WI38 (cell line): ENCODE measurements around the gene CCDC30.

Source experiments
- H3K4me3 ChIP-seq: 2 replicates; pipeline ENCODE4 v1.5.1; 2011; ENCODE audit warnings: low read depth, mild to moderate bottlenecking, control low read depth, low read length
- CTCF ChIP-seq: IDR thresholded peaks from 2 replicates; pipeline ENCODE4 v1.5.1; 2012; ENCODE audit warnings: low read depth, mild to moderate bottlenecking, control low read depth, low read length

Gene CCDC30

GRCh38 chr1:42462828-42463763 lies at the start of gene CCDC30:
TSS of gene CCDC30 (plus strand) at chr1:42463286. CDS start at chr1:42480552, 17,266 bp downstream.
- no peak for TF ChIP-seq CTCF
- H3K4me3 ChIP-seq = peak within 1 kb of the TSS; percentile 64

DNA sequence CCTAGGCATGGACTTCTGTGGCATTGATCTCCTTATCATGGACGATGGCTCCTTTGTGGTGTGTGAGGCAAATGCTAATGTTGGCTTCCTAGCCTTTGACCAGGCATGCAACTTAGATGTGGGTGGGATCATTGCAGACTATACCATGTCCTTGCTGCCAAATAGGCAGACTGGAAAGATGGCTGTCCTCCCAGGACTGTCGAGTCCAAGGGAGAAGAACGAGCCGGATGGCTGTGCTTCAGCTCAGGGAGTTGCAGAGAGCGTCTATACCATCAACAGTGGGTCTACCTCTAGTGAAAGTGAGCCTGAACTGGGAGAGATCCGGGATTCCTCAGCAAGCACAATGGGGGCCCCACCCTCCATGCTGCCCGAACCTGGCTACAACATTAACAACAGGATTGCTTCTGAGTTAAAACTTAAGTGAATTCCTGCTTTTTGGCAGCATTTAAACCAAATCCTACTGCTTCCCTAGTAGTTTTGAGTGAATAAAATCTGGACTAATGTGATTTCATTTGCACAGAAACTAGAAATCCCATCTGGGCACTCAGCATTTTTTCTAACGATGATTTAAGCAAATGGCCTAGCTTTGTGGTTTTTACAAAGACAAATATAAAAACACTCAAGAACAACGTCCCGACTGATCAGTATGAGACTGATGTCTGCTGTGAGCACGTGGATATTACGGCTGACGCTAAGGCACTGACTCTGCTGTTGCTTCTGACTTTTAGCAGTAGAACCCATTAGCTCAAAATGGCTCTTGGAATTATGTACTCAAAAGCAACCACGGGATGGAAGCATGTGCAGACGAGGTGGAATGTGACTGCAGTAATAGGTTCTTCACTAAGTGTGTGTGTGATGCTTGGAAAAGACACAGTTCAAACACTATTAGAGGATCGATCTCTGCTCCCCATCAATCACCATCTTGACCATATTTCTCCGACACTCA lies 48.3 kb upstream of the CCDC30 start:
- no peak for TF ChIP-seq CTCF
- H3K4me3 ChIP-seq = no peak overlapping the region

DNA sequence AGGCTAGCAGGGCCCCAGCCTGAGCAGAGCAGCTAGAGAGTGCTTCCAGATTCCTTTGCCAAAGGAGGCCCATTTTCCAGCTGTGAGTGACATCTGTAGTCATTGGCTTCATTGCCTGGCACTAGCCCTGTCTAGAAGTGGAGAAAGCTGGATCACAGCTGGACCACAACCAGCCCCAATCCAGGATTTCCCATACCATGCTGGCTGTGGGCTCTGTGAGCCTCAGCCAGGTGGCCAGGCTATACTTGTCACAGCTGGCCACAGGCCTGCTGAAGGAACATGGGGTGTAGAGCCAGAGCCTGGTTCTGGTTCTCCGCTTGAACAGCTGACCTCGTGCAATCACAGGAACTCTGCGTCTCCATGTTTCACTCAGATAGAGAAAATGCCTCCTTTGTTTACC lies 45.9 kb upstream of the CCDC30 start:
- no peak for TF ChIP-seq CTCF
- no peak overlapping the region for H3K4me3 ChIP-seq

DNA sequence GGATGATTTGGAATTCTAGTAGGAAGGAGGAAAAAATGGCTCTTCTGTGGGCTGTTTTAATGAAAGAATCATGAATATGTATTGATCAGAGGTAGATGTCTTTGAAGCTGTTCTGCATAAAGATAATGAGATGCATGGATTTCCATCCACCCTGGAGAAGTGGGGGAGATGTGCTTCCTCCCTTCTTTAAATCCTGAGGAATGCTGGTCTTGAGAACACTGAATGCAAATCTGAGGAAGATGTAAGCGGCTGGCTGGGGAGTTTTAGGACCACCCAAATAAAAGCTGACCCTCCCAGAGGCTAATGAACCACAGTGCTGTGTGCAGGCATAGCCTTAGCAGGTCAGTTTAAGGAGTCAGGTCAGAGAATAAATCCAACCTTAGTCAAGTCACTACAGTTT lies 44.6 kb upstream of the CCDC30 start:
- TF ChIP-seq CTCF = no peak
- H3K4me3 ChIP-seq = no peak overlapping the region

- TF ChIP-seq CTCF = no peak
These were observed 43.8 kb upstream of the CCDC30 start for GRCh38 chr1:42419126-42419821.

GRCh38 chr1:42420121-42420520 lies 43.0 kb upstream of the CCDC30 start:
- no peak for TF ChIP-seq CTCF

More at GRCh38 chr1:42419126-42419821, 43.8 kb upstream of the CCDC30 start:
- no peak overlapping the region for H3K4me3 ChIP-seq

More at GRCh38 chr1:42420121-42420520, 43.0 kb upstream of the CCDC30 start:
- no peak overlapping the region for H3K4me3 ChIP-seq
